ENCODE measurements around the gene POGLUT3. TPM values are rescaled to one million over a fixed set of nuclear protein-coding genes. Genes with fewer than 3 reads are reported as not detected.

POGLUT3 gene
- total and polyA plus RNA-seq, 2 experiments from 2014 or later, result 7.6 to 12.2 TPM

DNA sequence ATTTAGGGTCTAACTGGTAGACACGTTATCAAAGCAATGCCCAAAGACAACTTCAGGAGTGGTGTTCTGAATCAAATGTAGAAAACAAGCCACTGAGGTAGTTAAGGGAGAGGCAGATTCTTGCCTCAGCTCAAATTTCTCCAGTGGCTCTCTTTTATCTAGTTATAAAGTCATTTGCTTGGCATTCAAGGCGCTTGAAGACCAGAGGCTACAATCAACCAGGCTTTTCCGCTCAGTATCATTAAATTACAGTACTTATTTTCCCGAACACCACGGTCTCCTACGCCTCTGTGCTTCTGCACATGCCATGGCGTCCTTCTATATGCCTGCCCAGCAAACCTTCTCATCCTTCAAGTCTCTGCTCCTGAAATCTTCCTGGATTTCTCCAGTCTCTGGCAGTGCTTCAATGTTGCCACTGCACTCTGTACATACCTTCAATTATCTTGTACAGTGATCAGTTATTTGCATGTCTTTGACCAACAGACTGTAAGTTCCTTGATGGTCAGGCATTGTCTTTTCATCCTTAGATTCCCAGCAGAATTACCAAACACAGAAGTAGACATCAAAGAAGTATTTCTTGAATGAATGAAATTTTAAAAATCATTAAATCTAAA, 1.4 kb downstream of the POGLUT3 start:
- Mint-ChIP-seq H3K4me3 (peak overlapping the region; percentile 97), H3K27ac (no peak overlapping the region)

More for the DNA sequence above, 1.4 kb downstream of the POGLUT3 start:
- peaks cover 9% of the 10 kb centered on the region for H3K4me1 ChIP-seq (ENCODE audit: insufficient read depth)
- peaks cover 4% of the 10 kb centered on the region; the same call in 1 of the 2 replicates for H3K27me3 ChIP-seq (ENCODE audit: insufficient read depth)
- no peak for DNase-seq (ENCODE audit: low spot score)
- ATAC-seq, result no peak
- TF ChIP-seq STAT1 (IDR thresholded peaks at IDR 0.05; ENCODE audit: unreplicated experiment) (no peak), CREB1 (CRISPR knock-in tag; IDR thresholded peaks at IDR 0.05; ENCODE audit: low read depth) (no peak), JUNB (IDR thresholded peaks at IDR 0.05; ENCODE audit: unreplicated experiment) (no peak), EZH2phosphoT487 (IDR thresholded peaks at IDR 0.05; ENCODE audit: unreplicated experiment) (no peak), POLR2AphosphoS5 (IDR thresholded peaks at IDR 0.05; ENCODE audit: low read depth) (no peak), EZH2 (IDR thresholded peaks at IDR 0.05; ENCODE audit: low read depth, unreplicated experiment) (no peak), NANOG (IDR thresholded peaks at IDR 0.05; ENCODE audit: borderline replicate concordance) (no peak), ZNF331 (CRISPR knock-in tag; IDR thresholded peaks at IDR 0.05; ENCODE audit: low read depth) (no peak), ZNF114 (CRISPR knock-in tag; IDR thresholded peaks at IDR 0.05) (no peak)
- TF ChIP-seq, protein P1, sequence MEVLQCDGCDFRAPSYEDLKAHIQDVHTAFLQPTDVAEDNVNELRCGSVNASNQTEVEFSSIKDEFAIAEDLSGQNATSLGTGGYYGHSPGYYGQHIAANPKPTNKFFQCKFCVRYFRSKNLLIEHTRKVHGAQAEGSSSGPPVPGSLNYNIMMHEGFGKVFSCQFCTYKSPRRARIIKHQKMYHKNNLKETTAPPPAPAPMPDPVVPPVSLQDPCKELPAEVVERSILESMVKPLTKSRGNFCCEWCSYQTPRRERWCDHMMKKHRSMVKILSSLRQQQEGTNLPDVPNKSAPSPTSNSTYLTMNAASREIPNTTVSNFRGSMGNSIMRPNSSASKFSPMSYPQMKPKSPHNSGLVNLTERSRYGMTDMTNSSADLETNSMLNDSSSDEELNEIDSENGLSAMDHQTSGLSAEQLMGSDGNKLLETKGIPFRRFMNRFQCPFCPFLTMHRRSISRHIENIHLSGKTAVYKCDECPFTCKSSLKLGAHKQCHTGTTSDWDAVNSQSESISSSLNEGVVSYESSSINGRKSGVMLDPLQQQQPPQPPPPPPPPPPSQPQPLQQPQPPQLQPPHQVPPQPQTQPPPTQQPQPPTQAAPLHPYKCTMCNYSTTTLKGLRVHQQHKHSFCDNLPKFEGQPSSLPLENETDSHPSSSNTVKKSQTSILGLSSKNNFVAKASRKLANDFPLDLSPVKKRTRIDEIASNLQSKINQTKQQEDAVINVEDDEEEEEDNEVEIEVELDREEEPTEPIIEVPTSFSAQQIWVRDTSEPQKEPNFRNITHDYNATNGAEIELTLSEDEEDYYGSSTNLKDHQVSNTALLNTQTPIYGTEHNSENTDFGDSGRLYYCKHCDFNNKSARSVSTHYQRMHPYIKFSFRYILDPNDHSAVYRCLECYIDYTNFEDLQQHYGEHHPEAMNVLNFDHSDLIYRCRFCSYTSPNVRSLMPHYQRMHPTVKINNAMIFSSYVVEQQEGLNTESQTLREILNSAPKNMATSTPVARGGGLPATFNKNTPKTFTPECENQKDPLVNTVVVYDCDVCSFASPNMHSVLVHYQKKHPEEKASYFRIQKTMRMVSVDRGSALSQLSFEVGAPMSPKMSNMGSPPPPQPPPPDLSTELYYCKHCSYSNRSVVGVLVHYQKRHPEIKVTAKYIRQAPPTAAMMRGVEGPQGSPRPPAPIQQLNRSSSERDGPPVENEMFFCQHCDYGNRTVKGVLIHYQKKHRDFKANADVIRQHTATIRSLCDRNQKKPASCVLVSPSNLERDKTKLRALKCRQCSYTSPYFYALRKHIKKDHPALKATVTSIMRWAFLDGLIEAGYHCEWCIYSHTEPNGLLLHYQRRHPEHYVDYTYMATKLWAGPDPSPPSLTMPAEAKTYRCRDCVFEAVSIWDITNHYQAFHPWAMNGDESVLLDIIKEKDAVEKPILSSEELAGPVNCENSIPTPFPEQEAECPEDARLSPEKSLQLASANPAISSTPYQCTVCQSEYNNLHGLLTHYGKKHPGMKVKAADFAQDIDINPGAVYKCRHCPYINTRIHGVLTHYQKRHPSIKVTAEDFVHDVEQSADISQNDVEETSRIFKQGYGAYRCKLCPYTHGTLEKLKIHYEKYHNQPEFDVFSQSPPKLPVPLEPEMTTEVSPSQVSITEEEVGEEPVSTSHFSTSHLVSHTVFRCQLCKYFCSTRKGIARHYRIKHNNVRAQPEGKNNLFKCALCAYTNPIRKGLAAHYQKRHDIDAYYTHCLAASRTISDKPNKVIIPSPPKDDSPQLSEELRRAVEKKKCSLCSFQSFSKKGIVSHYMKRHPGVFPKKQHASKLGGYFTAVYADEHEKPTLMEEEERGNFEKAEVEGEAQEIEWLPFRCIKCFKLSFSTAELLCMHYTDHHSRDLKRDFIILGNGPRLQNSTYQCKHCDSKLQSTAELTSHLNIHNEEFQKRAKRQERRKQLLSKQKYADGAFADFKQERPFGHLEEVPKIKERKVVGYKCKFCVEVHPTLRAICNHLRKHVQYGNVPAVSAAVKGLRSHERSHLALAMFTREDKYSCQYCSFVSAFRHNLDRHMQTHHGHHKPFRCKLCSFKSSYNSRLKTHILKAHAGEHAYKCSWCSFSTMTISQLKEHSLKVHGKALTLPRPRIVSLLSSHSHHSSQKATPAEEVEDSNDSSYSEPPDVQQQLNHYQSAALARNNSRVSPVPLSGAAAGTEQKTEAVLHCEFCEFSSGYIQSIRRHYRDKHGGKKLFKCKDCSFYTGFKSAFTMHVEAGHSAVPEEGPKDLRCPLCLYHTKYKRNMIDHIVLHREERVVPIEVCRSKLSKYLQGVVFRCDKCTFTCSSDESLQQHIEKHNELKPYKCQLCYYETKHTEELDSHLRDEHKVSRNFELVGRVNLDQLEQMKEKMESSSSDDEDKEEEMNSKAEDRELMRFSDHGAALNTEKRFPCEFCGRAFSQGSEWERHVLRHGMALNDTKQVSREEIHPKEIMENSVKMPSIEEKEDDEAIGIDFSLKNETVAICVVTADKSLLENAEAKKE (CRISPR knock-in tag; IDR thresholded peaks at IDR 0.05), result no peak
- TF ChIP-seq, protein P2, sequence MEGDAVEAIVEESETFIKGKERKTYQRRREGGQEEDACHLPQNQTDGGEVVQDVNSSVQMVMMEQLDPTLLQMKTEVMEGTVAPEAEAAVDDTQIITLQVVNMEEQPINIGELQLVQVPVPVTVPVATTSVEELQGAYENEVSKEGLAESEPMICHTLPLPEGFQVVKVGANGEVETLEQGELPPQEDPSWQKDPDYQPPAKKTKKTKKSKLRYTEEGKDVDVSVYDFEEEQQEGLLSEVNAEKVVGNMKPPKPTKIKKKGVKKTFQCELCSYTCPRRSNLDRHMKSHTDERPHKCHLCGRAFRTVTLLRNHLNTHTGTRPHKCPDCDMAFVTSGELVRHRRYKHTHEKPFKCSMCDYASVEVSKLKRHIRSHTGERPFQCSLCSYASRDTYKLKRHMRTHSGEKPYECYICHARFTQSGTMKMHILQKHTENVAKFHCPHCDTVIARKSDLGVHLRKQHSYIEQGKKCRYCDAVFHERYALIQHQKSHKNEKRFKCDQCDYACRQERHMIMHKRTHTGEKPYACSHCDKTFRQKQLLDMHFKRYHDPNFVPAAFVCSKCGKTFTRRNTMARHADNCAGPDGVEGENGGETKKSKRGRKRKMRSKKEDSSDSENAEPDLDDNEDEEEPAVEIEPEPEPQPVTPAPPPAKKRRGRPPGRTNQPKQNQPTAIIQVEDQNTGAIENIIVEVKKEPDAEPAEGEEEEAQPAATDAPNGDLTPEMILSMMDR (conservative IDR thresholded peaks at IDR 0.05; ENCODE audit: low read depth in 2 of 2), result no peak
- TF ChIP-seq, protein P3, sequence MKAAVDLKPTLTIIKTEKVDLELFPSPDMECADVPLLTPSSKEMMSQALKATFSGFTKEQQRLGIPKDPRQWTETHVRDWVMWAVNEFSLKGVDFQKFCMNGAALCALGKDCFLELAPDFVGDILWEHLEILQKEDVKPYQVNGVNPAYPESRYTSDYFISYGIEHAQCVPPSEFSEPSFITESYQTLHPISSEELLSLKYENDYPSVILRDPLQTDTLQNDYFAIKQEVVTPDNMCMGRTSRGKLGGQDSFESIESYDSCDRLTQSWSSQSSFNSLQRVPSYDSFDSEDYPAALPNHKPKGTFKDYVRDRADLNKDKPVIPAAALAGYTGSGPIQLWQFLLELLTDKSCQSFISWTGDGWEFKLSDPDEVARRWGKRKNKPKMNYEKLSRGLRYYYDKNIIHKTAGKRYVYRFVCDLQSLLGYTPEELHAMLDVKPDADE (IDR thresholded peaks at IDR 0.05), result no peak
- TF ChIP-seq, protein P4, sequence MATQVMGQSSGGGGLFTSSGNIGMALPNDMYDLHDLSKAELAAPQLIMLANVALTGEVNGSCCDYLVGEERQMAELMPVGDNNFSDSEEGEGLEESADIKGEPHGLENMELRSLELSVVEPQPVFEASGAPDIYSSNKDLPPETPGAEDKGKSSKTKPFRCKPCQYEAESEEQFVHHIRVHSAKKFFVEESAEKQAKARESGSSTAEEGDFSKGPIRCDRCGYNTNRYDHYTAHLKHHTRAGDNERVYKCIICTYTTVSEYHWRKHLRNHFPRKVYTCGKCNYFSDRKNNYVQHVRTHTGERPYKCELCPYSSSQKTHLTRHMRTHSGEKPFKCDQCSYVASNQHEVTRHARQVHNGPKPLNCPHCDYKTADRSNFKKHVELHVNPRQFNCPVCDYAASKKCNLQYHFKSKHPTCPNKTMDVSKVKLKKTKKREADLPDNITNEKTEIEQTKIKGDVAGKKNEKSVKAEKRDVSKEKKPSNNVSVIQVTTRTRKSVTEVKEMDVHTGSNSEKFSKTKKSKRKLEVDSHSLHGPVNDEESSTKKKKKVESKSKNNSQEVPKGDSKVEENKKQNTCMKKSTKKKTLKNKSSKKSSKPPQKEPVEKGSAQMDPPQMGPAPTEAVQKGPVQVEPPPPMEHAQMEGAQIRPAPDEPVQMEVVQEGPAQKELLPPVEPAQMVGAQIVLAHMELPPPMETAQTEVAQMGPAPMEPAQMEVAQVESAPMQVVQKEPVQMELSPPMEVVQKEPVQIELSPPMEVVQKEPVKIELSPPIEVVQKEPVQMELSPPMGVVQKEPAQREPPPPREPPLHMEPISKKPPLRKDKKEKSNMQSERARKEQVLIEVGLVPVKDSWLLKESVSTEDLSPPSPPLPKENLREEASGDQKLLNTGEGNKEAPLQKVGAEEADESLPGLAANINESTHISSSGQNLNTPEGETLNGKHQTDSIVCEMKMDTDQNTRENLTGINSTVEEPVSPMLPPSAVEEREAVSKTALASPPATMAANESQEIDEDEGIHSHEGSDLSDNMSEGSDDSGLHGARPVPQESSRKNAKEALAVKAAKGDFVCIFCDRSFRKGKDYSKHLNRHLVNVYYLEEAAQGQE (IDR thresholded peaks at IDR 0.05; ENCODE audit: unreplicated experiment), result no peak
- H2AFZ ChIP-seq, result no peak overlapping the region
- H3K4me1 Mint-ChIP-seq, result peaks cover 12% of the 10 kb centered on the region; the same call in 2 of the 3 replicates
- peak overlapping the region; percentile 72 for H3K4me3 ChIP-seq
- no peaks in the 10 kb centered on the region for H4K20me1 ChIP-seq (replicated peaks; ENCODE audit: insufficient read depth)
- H3K9me2 ChIP-seq (ENCODE audit: insufficient read depth), result no peaks in the 10 kb centered on the region
- H3K27me3 Mint-ChIP-seq (ENCODE audit: insufficient read depth, low read depth, poor library complexity), result peaks cover 17% of the 10 kb centered on the region
- 0 out of 2 replicates have a peak, but pooled peaks cover 4% of the 10 kb centered on the region for H3F3A ChIP-seq (replicated peaks; ENCODE audit: low read depth)
- H3K27ac ChIP-seq (ENCODE audit: low read depth), result peak overlapping the region; percentile 56; the same call in 1 of the 2 replicates
- no peaks in the 10 kb centered on the region for H3K79me2 ChIP-seq (replicated peaks; ENCODE audit: insufficient read depth)
- no peaks in the 10 kb centered on the region for H3K36me3 Mint-ChIP-seq (ENCODE audit: low read depth)
- peak overlapping the region; percentile 77 for H3K4me2 ChIP-seq
- H3K36me3 ChIP-seq (ENCODE audit: insufficient read depth), result no peaks in the 10 kb centered on the region
- H3K9me3 Mint-ChIP-seq, result no peaks in the 10 kb centered on the region

Measured in GM23338 (cell line).